ENCODE results near the gene BANP. TPM values are rescaled to one million over a fixed set of nuclear protein-coding genes. Genes with fewer than 3 reads are reported as not detected.

Gene BANP
- total RNA-seq, 1 donor from 2014 or later = 30.4 TPM

GRCh38 chr16:87919681-87919994, 31.6 kb upstream of the BANP start:
- TF ChIP-seq EZH2phosphoT487 (IDR thresholded peaks at IDR 0.05) (no peak), EZH2 (IDR thresholded peaks at IDR 0.05) (no peak), CTCF (IDR thresholded peaks at IDR 0.05) (peak; percentile 7)
- H3K27me3 ChIP-seq = no peaks in the 10 kb centered on the region
- no peaks in the 10 kb centered on the region for H4K20me1 ChIP-seq (ENCODE audit: low read depth)

GRCh38 chr16:87921236-87921773, 29.9 kb upstream of the BANP start:
- H3K27me3 ChIP-seq = no peaks in the 10 kb centered on the region
- no peak overlapping the region for H3K4me2 ChIP-seq
- H3K36me3 ChIP-seq = no peaks in the 10 kb centered on the region
- DNase-seq (ENCODE audit: low spot score) = no peak
- H3K79me2 ChIP-seq (ENCODE audit: low read depth) = no peaks in the 10 kb centered on the region
- no peaks in the 10 kb centered on the region for H3K36me3 Mint-ChIP-seq
- no peak overlapping the region for H3K27ac Mint-ChIP-seq
- H3K4me1 ChIP-seq = peaks cover 8% of the 10 kb centered on the region
- no peaks in the 10 kb centered on the region for H3F3A ChIP-seq (ENCODE audit: low read depth)
- no peak overlapping the region for H3K27ac ChIP-seq
- no peaks in the 10 kb centered on the region for H4K20me1 ChIP-seq (ENCODE audit: low read depth)
- H3K9ac ChIP-seq = no peak overlapping the region
- no peaks in the 10 kb centered on the region for H3K9me3 Mint-ChIP-seq
- H3K4me1 Mint-ChIP-seq = peaks cover 16% of the 10 kb centered on the region
- TF ChIP-seq CTCF (IDR thresholded peaks at IDR 0.05) = no peak
- TF ChIP-seq EZH2phosphoT487 (IDR thresholded peaks at IDR 0.05) = no peak
- no peak overlapping the region for H2AFZ ChIP-seq (replicated peaks)
- H3K4me3 Mint-ChIP-seq = no peak overlapping the region
- H3K4me3 ChIP-seq = no peak overlapping the region
- H3K27me3 Mint-ChIP-seq (ENCODE audit: insufficient read depth, low read depth) = peaks cover 12% of the 10 kb centered on the region
- no peaks in the 10 kb centered on the region for H3K9me3 ChIP-seq (ENCODE audit: low read depth)

More at GRCh38 chr16:87919681-87919994, 31.6 kb upstream of the BANP start:
- Mint-ChIP-seq H3K9me3 (peaks cover 2% of the 10 kb centered on the region), H3K27ac (no peak overlapping the region), H3K4me3 (no peak overlapping the region), H3K36me3 (no peaks in the 10 kb centered on the region), H3K4me1 (peaks cover 7% of the 10 kb centered on the region), H3K27me3 (ENCODE audit: insufficient read depth, low read depth) (peaks cover 8% of the 10 kb centered on the region)
- H3K27ac ChIP-seq = no peak overlapping the region
- no peaks in the 10 kb centered on the region for H3F3A ChIP-seq (ENCODE audit: low read depth)
- H3K4me2 ChIP-seq = no peak overlapping the region
- H3K9ac ChIP-seq = no peak overlapping the region
- H3K4me1 ChIP-seq = peaks cover 7% of the 10 kb centered on the region
- no peaks in the 10 kb centered on the region for H3K9me3 ChIP-seq (ENCODE audit: low read depth)
- no peaks in the 10 kb centered on the region for H3K36me3 ChIP-seq
- H3K4me3 ChIP-seq = no peak overlapping the region
- no peaks in the 10 kb centered on the region for H3K79me2 ChIP-seq (ENCODE audit: low read depth)
- peak; percentile 42 for DNase-seq (ENCODE audit: low spot score)
- no peak overlapping the region for H2AFZ ChIP-seq (replicated peaks)

- peaks cover 19% of the 10 kb centered on the region for H3K4me1 Mint-ChIP-seq
- Histone ChIP-seq H3K79me2 (ENCODE audit: low read depth) (no peaks in the 10 kb centered on the region), H3K4me2 (no peak overlapping the region), H3K27me3 (no peaks in the 10 kb centered on the region), H2AFZ (replicated peaks) (no peak overlapping the region), H3K4me3 (no peak overlapping the region), H3K4me1 (peaks cover 8% of the 10 kb centered on the region), H3K9ac (no peak overlapping the region), H3K27ac (no peak overlapping the region), H3K36me3 (no peaks in the 10 kb centered on the region), H3K9me3 (ENCODE audit: low read depth) (no peaks in the 10 kb centered on the region), H4K20me1 (ENCODE audit: low read depth) (no peaks in the 10 kb centered on the region), H3F3A (ENCODE audit: low read depth) (no peaks in the 10 kb centered on the region)
- H3K4me3 Mint-ChIP-seq = no peak overlapping the region
- no peak for DNase-seq (ENCODE audit: low spot score)
- no peaks in the 10 kb centered on the region for H3K9me3 Mint-ChIP-seq
- no peaks in the 10 kb centered on the region for H3K36me3 Mint-ChIP-seq
- no peak for TF ChIP-seq CTCF (IDR thresholded peaks at IDR 0.05)
- peaks cover 16% of the 10 kb centered on the region for H3K27me3 Mint-ChIP-seq (ENCODE audit: insufficient read depth, low read depth)
- H3K27ac Mint-ChIP-seq = no peak overlapping the region
Observed at GRCh38 chr16:87922250-87922871, 28.9 kb upstream of the BANP start.

All from neural progenitor cell (in vitro differentiated cells).